Kidney (tissue), 14 donors: ENCODE results near the gene TSN. TPM values are rescaled to one million over a fixed set of nuclear protein-coding genes. Genes with fewer than 3 reads are reported as not detected.

Experiments
- DNase-seq, 5 donors: peaks; one replicate each; pipeline ENCODE4 v3.0.0-alpha.2; 2013 to 2020
- FAIRE-seq: peaks from 2 replicates; lab custom pipeline; 2012; peaks lifted over from hg19 to GRCh38; lab: Jason Lieb, UNC
- H3K27ac ChIP-seq, 2 donors: one replicate each; pipeline ENCODE4 v1.7.0; 2013; ENCODE audit warnings: low read depth in 2 of 2, low read length in 2 of 2, inconsistent platforms in 1 of 2
- H3K27me3 ChIP-seq: one replicate; pipeline ENCODE4 v1.7.1; 2013; ENCODE audit warnings: low read length, inconsistent platforms; ENCODE audit not compliant: control insufficient read depth, insufficient read depth
- H3K36me3 ChIP-seq, 3 donors: one replicate each; pipeline versions ENCODE4 v1.7.0 to v1.7.1; 2013; ENCODE audit warnings: low read length in 3 of 3, control low read depth in 1 of 3, inconsistent platforms in 1 of 3; ENCODE audit not compliant: insufficient read depth in 3 of 3, control insufficient read depth in 2 of 3
- H3K4me1 ChIP-seq, 3 donors: one replicate each; pipeline versions ENCODE4 v1.7.0 to v1.7.1; 2013; ENCODE audit warnings: low read length in 3 of 3, inconsistent platforms in 1 of 3, low read depth in 1 of 3; ENCODE audit not compliant: control insufficient read depth in 2 of 3, insufficient read depth in 2 of 3
- H3K4me3 ChIP-seq, 3 donors: one replicate each; pipeline versions ENCODE4 v1.7.0 to v1.8.1; 2013; ENCODE audit warnings: low read length in 3 of 3, control low read depth in 1 of 3, inconsistent platforms in 1 of 3
- H3K9ac ChIP-seq, 3 donors: one replicate each; pipeline versions ENCODE4 v1.7.0 to v1.7.1; 2013; ENCODE audit warnings: low read length in 3 of 3, control low read depth in 1 of 3, inconsistent platforms in 1 of 3
- H3K9me3 ChIP-seq, 3 donors: one replicate each; pipeline versions ENCODE4 v1.7.0 to v1.7.1; 2013; ENCODE audit warnings: low read length in 3 of 3, control low read depth in 1 of 3, inconsistent platforms in 1 of 3; ENCODE audit not compliant: control insufficient read depth in 2 of 3, insufficient read depth in 1 of 3
- intact Hi-C: fragments of 100-400 bp; cut with DNase I; formaldehyde crosslinking; loops from one replicate; pipeline ENCODE4 v1.11.1; 2022
- polyA plus RNA-seq: library from polyadenylated mRNA; stranded (reverse); fragments of 350-450 nt; fragmentation: Illumina TruSeq; extraction: RNeasy Lipid Tissue Mini Kit (QIAGEN cat#74804); gene quantifications from one replicate; pipeline ENCODE4 v1.2.3, GENCODE V29; 2014; ENCODE audit warnings: low read depth, low replicate concordance; ENCODE audit not compliant: insufficient read depth
- total RNA-seq: library from RNA; stranded (reverse); fragmentation: NEBNext Ultra II Directional; extraction: Animal tissue kit (Norgen Biotek cat#: 25700); gene quantifications from one replicate; pipeline ENCODE4 v1.2.1, GENCODE V29; 2021
- TF ChIP-seq, protein P1 (sequence below): IDR thresholded peaks from 3 replicates; pipeline ENCODE4 v1.5.1; 2012; ENCODE audit warnings: mild to moderate bottlenecking, moderate library complexity, borderline replicate concordance; ENCODE audit not compliant: insufficient read depth; ENCODE audit errors: extremely low read depth
- donor health status: control.
- donor health status: control.
- donor health status: control.
- donor health status: control.
- donor health status: control.
- donor health status: DM: yes; HTN: yes; CAD: no.
- donor health status: Normal renal cell carcinoma (clear cell type).

Gene TSN
- total and polyA plus RNA-seq, 2 donors from 2014 or later = 37.9 to 66.1 TPM

GRCh38 chr2:121790276-121790956 is 35.0 kb downstream of the TSN start:
- peaks cover 0 to 3% (median 0%) of the 10 kb centered on the region in 3 donors for H3K9me3 ChIP-seq
- intact Hi-C loops = no loop called here
- DNase-seq (no peak), FAIRE-seq (no peak)
- H3K36me3 ChIP-seq = no peaks in the 10 kb centered on the region
- no peak overlapping the region for H3K9ac ChIP-seq
- H3K27me3 ChIP-seq = no peaks in the 10 kb centered on the region
- no peak overlapping the region for H3K4me3 ChIP-seq
- no peaks in the 10 kb centered on the region for H3K4me1 ChIP-seq
- TF ChIP-seq, protein P1, sequence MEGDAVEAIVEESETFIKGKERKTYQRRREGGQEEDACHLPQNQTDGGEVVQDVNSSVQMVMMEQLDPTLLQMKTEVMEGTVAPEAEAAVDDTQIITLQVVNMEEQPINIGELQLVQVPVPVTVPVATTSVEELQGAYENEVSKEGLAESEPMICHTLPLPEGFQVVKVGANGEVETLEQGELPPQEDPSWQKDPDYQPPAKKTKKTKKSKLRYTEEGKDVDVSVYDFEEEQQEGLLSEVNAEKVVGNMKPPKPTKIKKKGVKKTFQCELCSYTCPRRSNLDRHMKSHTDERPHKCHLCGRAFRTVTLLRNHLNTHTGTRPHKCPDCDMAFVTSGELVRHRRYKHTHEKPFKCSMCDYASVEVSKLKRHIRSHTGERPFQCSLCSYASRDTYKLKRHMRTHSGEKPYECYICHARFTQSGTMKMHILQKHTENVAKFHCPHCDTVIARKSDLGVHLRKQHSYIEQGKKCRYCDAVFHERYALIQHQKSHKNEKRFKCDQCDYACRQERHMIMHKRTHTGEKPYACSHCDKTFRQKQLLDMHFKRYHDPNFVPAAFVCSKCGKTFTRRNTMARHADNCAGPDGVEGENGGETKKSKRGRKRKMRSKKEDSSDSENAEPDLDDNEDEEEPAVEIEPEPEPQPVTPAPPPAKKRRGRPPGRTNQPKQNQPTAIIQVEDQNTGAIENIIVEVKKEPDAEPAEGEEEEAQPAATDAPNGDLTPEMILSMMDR = no peak
- H3K27ac ChIP-seq = no peak overlapping the region

GRCh38 chr2:121791290-121791689 is 35.8 kb downstream of the TSN start:
- H3K36me3 ChIP-seq = no peaks in the 10 kb centered on the region
- H3K27ac ChIP-seq = no peak overlapping the region
- no peak overlapping the region for H3K4me3 ChIP-seq
- H3K9ac ChIP-seq = no peak overlapping the region
- intact Hi-C loops = no loop called here
- H3K9me3 ChIP-seq = peaks cover 0 to 3% (median 0%) of the 10 kb centered on the region in 3 donors
- DNase-seq = no peak
- no peaks in the 10 kb centered on the region for H3K27me3 ChIP-seq
- TF ChIP-seq, protein P1 = no peak
- FAIRE-seq = no peak
- H3K4me1 ChIP-seq = no peaks in the 10 kb centered on the region

- DNase-seq (peak in 3 of 5 donors; percentile 24 to 78 (median 46)), FAIRE-seq (no peak)
- Histone ChIP-seq H3K27me3 (no peaks in the 10 kb centered on the region), H3K9me3 (peaks cover 0 to 3% (median 0%) of the 10 kb centered on the region in 3 donors), H3K27ac (no peak overlapping the region), H3K9ac (no peak overlapping the region), H3K4me1 (no peaks in the 10 kb centered on the region), H3K4me3 (no peak overlapping the region), H3K36me3 (no peaks in the 10 kb centered on the region)
- TF ChIP-seq, protein P1 = no peak
- intact Hi-C loops = no loop called here
These were observed 36.4 kb downstream of the TSN start for GRCh38 chr2:121791801-121792221.

GRCh38 chr2:121793816-121794215 is 38.4 kb downstream of the TSN start:
- TF ChIP-seq, protein P1 = no peak
- FAIRE-seq (no peak), DNase-seq (no peak)
- no peaks in the 10 kb centered on the region for H3K36me3 ChIP-seq
- peaks cover 0 to under 1% (median 0%) of the 10 kb centered on the region in 3 donors for H3K9me3 ChIP-seq
- no peak overlapping the region for H3K4me3 ChIP-seq
- H3K27ac ChIP-seq = no peak overlapping the region
- no peaks in the 10 kb centered on the region for H3K27me3 ChIP-seq
- no peak overlapping the region for H3K9ac ChIP-seq
- no peaks in the 10 kb centered on the region for H3K4me1 ChIP-seq
- intact Hi-C loops = no loop called here
